ENCODE results near the gene WNK1.

WNK1 gene

DNA sequence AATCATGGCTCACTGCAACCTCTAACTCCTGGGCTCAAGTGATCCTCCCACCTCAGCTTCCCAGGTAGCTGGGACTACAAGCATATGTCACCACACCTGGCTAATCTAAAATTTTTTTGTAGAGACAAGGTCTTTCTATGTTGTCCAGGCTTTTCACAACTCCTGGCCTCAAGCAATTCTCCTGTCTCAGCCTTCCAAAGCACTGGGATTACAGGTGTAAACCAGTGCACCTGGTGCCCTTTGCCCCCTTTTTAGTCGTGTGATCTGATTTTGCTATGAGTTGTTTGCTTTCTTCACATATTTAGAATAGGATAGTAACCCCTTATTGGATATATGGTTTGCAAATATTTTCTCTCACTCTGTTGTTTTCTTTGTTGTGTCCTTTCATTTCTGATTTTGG, 198.8 kb downstream of the WNK1 start:
- Histone ChIP-seq H3K36me3 (ENCODE audit: insufficient read depth, low read length) (no peaks in the 10 kb centered on the region), H3K27me3 (ENCODE audit: insufficient read depth, low read length) (no peaks in the 10 kb centered on the region), H3K4me1 (ENCODE audit: control insufficient read depth, insufficient read depth, low read length, unreplicated experiment) (peaks cover 26% of the 10 kb centered on the region), H3K4me3 (ENCODE audit: low read depth, low read length) (no peak overlapping the region), H3K79me2 (ENCODE audit: control insufficient read depth, insufficient read depth, low read length, unreplicated experiment) (peaks cover 28% of the 10 kb centered on the region), H3K27ac (ENCODE audit: low read depth, low read length) (no peak overlapping the region), H2AFZ (ENCODE audit: low read length, unreplicated experiment) (no peak overlapping the region)

DNA sequence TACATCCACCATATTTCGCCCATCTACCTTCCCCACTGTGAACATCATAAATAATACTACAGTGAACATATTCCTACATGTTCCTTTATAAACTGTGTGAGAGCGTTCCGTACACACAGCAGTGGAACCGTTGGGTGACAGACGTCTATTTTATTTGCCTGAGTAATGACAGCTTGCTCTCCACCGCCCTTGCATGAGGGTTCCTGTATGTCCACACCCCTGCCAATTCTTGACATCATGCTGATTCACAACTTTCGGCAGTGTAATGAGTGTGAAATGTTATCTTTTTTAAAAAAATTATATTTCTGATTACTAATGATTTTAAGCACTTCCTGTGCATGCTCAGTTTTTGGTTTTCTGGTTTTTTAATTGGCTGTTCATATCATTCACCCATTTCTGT, 201.4 kb downstream of the WNK1 start:
- H3K27me3 ChIP-seq (ENCODE audit: insufficient read depth, low read length) = no peaks in the 10 kb centered on the region
- no peaks in the 10 kb centered on the region for H3K36me3 ChIP-seq (ENCODE audit: insufficient read depth, low read length)
- H3K79me2 ChIP-seq (ENCODE audit: control insufficient read depth, insufficient read depth, low read length, unreplicated experiment) = peaks cover 2% of the 10 kb centered on the region
- peaks cover 19% of the 10 kb centered on the region for H3K4me1 ChIP-seq (ENCODE audit: control insufficient read depth, insufficient read depth, low read length, unreplicated experiment)
- no peak overlapping the region for H3K4me3 ChIP-seq (ENCODE audit: low read depth, low read length)
- peak overlapping the region; percentile 29 for H2AFZ ChIP-seq (ENCODE audit: low read length, unreplicated experiment)
- H3K27ac ChIP-seq (ENCODE audit: low read depth, low read length) = no peak overlapping the region; the same call in 1 of the 2 replicates

DNA sequence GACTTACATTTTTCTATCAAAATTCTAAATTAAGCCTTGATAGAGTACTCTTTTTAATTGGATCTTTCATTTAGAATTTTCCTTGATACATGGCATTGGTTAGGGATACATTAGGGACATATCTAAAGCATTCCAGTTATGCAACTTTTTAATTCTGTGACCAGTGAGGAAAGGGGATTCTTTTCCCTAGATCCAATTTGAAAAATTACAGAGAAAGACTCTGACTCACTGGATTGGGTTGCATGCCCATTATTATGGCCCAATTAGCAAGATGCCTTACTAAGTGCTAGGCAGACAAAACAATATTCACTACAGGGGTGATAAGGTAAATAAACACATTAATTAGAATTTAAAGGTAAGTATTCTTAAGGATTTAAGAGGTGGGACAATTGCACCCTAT, 202.4 kb downstream of the WNK1 start:
- no peaks in the 10 kb centered on the region for H3K79me2 ChIP-seq (ENCODE audit: control insufficient read depth, insufficient read depth, low read length, unreplicated experiment)

DNA sequence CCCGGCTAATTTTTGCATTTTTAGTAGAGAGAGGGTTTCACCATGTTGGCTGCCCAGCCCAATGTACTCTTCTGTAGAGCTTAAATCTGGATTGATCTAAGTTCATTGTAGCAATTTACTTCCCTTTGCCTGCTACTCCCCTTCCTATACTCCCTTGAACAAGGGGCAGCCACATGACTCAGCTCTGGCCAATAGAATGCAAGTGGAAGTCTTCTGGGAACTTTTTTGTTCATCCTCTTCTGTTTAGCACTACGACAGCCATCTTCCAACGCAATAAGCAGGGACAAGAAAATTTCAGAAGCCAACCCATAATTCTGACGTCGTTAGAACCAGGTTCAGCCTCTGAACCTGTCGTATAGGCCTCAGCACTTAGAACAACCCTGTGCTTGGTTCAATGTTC, 203.6 kb downstream of the WNK1 start:
- Histone ChIP-seq H3K79me2 (ENCODE audit: control insufficient read depth, insufficient read depth, low read length, unreplicated experiment) (no peaks in the 10 kb centered on the region), H3K4me1 (ENCODE audit: control insufficient read depth, insufficient read depth, low read length, unreplicated experiment) (peaks cover 23% of the 10 kb centered on the region), H2AFZ (ENCODE audit: low read length, unreplicated experiment) (no peak overlapping the region), H3K36me3 (ENCODE audit: insufficient read depth, low read length) (no peaks in the 10 kb centered on the region), H3K4me3 (ENCODE audit: low read depth, low read length) (no peak overlapping the region), H3K27ac (ENCODE audit: low read depth, low read length) (no peak overlapping the region), H3K27me3 (ENCODE audit: insufficient read depth, low read length) (no peaks in the 10 kb centered on the region)

More for the DNA sequence above, 202.4 kb downstream of the WNK1 start:
- Histone ChIP-seq H3K36me3 (ENCODE audit: insufficient read depth, low read length) (no peaks in the 10 kb centered on the region), H3K27ac (ENCODE audit: low read depth, low read length) (no peak overlapping the region), H3K27me3 (ENCODE audit: insufficient read depth, low read length) (no peaks in the 10 kb centered on the region), H2AFZ (ENCODE audit: low read length, unreplicated experiment) (no peak overlapping the region), H3K4me3 (ENCODE audit: low read depth, low read length) (no peak overlapping the region), H3K4me1 (ENCODE audit: control insufficient read depth, insufficient read depth, low read length, unreplicated experiment) (peaks cover 23% of the 10 kb centered on the region)

DNA sequence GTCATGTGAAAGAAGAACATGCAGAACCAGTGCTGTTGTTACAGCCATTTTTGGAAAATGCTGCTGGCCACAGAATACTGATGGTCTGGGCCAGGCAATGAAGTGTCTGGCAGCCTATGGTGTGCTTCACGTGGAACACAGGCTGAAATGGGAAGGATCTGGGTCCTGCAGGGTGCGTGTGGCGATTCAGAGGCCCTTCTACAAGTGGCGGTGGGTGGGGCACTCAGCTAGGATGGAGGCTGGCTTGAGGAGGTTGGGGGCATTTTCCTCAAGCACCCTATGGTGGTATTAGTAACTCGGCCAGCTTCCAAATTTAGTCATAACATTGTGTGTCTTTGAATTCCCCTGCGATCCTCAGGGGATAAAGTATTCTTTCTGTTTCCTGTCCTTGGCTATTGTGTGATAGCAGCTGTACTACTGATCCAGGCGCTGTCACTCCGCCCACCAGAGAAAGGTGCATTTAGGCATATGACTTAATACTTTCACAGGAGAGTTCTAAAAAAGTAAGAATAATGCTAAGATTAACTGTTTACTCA, 206.3 kb downstream of the WNK1 start:
- Histone ChIP-seq H3K36me3 (ENCODE audit: insufficient read depth, low read length) (no peaks in the 10 kb centered on the region), H3K27ac (ENCODE audit: low read depth, low read length) (no peak overlapping the region), H3K4me3 (ENCODE audit: low read depth, low read length) (no peak overlapping the region; the same call in 1 of the 2 replicates), H2AFZ (ENCODE audit: low read length, unreplicated experiment) (peak overlapping the region; percentile 3), H3K27me3 (ENCODE audit: insufficient read depth, low read length) (no peaks in the 10 kb centered on the region), H3K79me2 (ENCODE audit: control insufficient read depth, insufficient read depth, low read length, unreplicated experiment) (no peaks in the 10 kb centered on the region), H3K4me1 (ENCODE audit: control insufficient read depth, insufficient read depth, low read length, unreplicated experiment) (peaks cover 17% of the 10 kb centered on the region)

All from ACC112 (cell line).